Measurements from ENCODE around the gene NRXN3. TPM values are rescaled to one million over a fixed set of nuclear protein-coding genes. Genes with fewer than 3 reads are reported as not detected.

Gene NRXN3
- total RNA-seq, 1 experiment from 2014 or later, result not detected

GRCh38 chr14:78608998-78609787 lies 439.0 kb downstream of the NRXN3 start:
- DNase-seq (ENCODE audit: low read depth, low spot score) (no peak), ATAC-seq (no peak)
- no peaks in the 10 kb centered on the region for H3K4me1 ChIP-seq (ENCODE audit: control insufficient read depth, insufficient read depth, low read length)
- TF ChIP-seq TCF7L2 (IDR thresholded peaks at IDR 0.05; ENCODE audit: low read depth, low read length) (no peak), POLR2AphosphoS5 (IDR thresholded peaks at IDR 0.05; ENCODE audit: low read depth, low read length) (no peak), REST (IDR thresholded peaks at IDR 0.05; ENCODE audit: insufficient read depth in 1 of 2, low read depth in 2 of 2, low read length in 1 of 2) (no peak), SIN3A (IDR thresholded peaks at IDR 0.05; ENCODE audit: borderline replicate concordance, insufficient read depth, low read depth, low read length) (no peak)
- TF ChIP-seq, protein P1, sequence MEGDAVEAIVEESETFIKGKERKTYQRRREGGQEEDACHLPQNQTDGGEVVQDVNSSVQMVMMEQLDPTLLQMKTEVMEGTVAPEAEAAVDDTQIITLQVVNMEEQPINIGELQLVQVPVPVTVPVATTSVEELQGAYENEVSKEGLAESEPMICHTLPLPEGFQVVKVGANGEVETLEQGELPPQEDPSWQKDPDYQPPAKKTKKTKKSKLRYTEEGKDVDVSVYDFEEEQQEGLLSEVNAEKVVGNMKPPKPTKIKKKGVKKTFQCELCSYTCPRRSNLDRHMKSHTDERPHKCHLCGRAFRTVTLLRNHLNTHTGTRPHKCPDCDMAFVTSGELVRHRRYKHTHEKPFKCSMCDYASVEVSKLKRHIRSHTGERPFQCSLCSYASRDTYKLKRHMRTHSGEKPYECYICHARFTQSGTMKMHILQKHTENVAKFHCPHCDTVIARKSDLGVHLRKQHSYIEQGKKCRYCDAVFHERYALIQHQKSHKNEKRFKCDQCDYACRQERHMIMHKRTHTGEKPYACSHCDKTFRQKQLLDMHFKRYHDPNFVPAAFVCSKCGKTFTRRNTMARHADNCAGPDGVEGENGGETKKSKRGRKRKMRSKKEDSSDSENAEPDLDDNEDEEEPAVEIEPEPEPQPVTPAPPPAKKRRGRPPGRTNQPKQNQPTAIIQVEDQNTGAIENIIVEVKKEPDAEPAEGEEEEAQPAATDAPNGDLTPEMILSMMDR (IDR thresholded peaks at IDR 0.05), result no peak
- no peaks in the 10 kb centered on the region for H3K27me3 ChIP-seq (ENCODE audit: control insufficient read depth, insufficient read depth, low read length)
- no peak overlapping the region for H3K4me3 ChIP-seq (ENCODE audit: low read depth in 2 of 2, low read length in 2 of 2)
- BruUV-seq (replicated peaks), result no TSS peak
- H3K27ac ChIP-seq (ENCODE audit: low read length), result no peak overlapping the region
- H3K9me3 ChIP-seq (ENCODE audit: control insufficient read depth, insufficient read depth, low read depth, low read length), result no peaks in the 10 kb centered on the region
- ChIA-PET POLR2A (no interaction called here), CTCF (no interaction called here)
- intact Hi-C loops (cut with micrococcal nuclease; ENCODE audit: unreplicated experiment), result no loop called here
- no peaks in the 10 kb centered on the region for H3K36me3 ChIP-seq (ENCODE audit: control insufficient read depth, insufficient read depth, low read length)
- in situ Hi-C loops (cut with HindIII; ENCODE audit: low pct_unique_long_range_greater_than_20kb, low sequenced_read_pairs), result no loop called here

DNA sequence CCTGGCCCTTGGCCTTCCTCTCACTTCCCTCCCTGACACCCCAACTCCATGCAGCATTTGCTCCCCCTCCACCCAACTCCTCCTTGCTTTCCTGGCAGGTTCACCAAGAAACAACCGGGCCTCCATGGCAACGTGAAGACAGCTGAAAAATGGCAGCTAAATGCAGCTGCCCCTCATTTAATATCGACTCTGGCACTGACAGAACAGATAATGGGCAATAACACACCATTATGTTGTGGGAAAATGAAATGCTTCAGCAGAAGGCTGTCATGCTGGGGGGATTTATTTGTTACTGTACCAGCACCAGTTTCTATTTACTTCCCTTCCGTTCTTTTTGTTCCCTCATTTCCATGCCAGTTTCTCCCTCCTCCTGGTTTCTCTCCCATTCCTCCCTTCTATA lies 440.8 kb downstream of the NRXN3 start:
- DNase-seq (ENCODE audit: low read depth, low spot score), result no peak
- ChIA-PET CTCF (no interaction called here), POLR2A (interaction anchor here (0.6 kb wide), 1 partner anchor 202 kb away, joined by 3 read pairs; no protein-coding TSS in a partner anchor)
- TF ChIP-seq TCF7L2 (IDR thresholded peaks at IDR 0.05; ENCODE audit: low read depth, low read length), result no peak
- no peak for TF ChIP-seq REST (IDR thresholded peaks at IDR 0.05; ENCODE audit: insufficient read depth in 1 of 2, low read depth in 2 of 2, low read length in 1 of 2)
- TF ChIP-seq SIN3A (IDR thresholded peaks at IDR 0.05; ENCODE audit: borderline replicate concordance, insufficient read depth, low read depth, low read length), result no peak
- TF ChIP-seq, protein P1 (IDR thresholded peaks at IDR 0.05), result no peak
- TF ChIP-seq POLR2AphosphoS5 (IDR thresholded peaks at IDR 0.05; ENCODE audit: low read depth, low read length), result no peak
- no peak overlapping the region for H3K27ac ChIP-seq (ENCODE audit: low read length)
- H3K4me3 ChIP-seq (ENCODE audit: low read depth in 2 of 2, low read length in 2 of 2), result no peak overlapping the region
- H3K27me3 ChIP-seq (ENCODE audit: control insufficient read depth, insufficient read depth, low read length), result no peaks in the 10 kb centered on the region
- H3K9me3 ChIP-seq (ENCODE audit: control insufficient read depth, insufficient read depth, low read depth, low read length), result no peaks in the 10 kb centered on the region
- in situ Hi-C loops (cut with HindIII; ENCODE audit: low pct_unique_long_range_greater_than_20kb, low sequenced_read_pairs), result no loop called here
- no peaks in the 10 kb centered on the region for H3K36me3 ChIP-seq (ENCODE audit: control insufficient read depth, insufficient read depth, low read length)
- intact Hi-C loops (cut with micrococcal nuclease; ENCODE audit: unreplicated experiment), result no loop called here
- ATAC-seq, result no peak
- H3K4me1 ChIP-seq (ENCODE audit: control insufficient read depth, insufficient read depth, low read length), result no peaks in the 10 kb centered on the region
- BruUV-seq (replicated peaks), result no TSS peak

Measured in Panc1 (cell line).